ENCODE data around the gene SLCO4A1.
"Not testable (repeated sequence)": the region's sequence is repeated elsewhere in the genome, so short reads cannot be mapped to it uniquely, and the experiment has no call there.

The SLCO4A1 gene

DNA sequence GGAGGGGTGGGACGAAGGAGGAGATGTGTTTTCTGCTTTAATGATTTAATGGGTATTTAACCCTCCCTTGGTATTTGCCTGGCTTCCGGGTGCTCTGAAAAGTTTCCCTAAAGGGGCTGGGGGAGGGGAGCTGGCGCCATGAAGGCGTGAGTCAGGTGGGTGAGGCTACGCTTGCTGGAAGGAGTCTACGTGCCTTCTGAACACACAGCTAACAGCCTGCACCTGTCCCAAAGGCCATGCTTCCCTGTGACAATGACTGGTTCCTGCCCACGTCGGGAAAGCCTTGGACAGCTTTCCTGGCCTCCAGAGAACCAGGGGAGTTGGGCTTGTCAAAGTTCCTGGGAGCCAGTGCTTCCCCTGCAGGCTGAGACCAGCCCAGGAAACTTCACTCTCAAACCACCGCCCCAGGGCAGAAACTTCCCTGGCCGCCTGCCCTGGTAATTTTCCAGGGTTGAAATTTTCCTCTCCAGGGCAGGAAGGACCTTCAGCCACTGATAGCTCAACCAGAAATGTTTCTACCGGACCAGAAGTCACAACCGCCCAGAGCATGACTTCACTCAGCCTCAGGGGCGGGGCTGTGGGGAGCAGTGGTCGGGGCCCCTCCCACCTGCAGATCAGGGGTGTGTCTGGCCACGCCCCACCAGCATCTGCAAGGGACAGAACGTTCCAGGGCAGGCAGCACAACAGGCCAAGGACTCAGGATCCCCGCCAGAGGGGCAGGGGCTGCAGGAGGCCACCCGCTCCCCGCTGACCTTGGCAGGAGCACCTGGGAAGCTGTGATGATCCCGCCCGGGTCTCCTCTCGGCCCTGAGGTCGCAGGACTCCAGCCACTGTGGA lies 18.6 kb upstream of the SLCO4A1 start:
- peak; percentile 51 for DNase-seq (ENCODE audit: low spot score)

DNA sequence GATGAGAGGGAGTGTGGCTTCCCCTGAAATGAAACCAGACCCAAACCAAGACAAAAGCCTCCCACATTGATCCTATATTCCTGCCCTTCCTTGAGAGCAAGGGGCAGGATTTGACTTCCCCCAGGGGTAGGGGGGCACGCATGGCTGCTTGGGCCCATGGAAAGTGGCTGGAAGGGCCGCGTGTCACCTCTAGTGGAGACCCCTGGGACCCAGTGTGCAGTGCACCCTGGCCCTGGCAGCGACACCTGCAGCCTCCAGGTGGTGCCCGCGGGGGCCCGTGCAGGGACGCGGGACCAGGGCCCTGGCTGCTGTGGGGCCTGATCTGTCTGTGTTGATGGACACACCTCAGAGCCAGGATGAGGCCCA lies 18.0 kb upstream of the SLCO4A1 start:
- no peak for DNase-seq (ENCODE audit: low spot score)

DNA sequence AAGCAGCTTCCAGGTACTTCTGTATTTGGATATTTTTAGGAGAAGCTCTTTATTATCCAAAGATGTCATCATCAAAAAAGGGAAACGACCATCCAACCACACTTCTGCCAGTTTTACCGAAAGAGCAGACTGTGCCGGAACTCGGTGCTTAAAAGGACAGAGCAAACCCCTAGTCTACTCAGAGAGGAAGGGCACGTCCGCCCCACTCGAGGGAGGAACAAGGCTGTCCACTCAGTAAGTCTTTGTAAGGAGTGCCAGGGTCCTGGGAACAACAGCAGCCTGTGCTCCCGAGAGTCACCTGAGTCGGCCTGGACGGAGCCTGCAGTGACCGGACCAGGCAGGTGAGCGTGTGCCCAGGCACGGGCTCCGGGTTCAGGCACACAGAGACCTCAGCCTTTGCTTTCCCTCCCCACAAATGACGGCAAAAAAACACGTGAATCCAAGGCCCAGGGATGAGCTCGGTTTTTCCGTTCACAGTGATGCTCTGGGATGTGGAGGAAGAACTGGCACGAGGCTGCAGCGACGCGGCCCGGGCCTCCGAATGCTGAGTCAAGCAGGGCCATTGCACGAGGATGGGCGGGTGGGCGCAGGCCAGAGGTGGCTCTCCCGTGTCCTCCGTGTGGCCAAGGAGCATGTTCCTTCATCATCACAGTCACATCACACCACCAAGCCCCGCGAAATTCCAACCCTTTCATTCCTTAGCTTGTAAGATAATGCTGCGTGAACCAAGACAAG lies 17.4 kb upstream of the SLCO4A1 start:
- no peak for DNase-seq (ENCODE audit: low spot score)

DNA sequence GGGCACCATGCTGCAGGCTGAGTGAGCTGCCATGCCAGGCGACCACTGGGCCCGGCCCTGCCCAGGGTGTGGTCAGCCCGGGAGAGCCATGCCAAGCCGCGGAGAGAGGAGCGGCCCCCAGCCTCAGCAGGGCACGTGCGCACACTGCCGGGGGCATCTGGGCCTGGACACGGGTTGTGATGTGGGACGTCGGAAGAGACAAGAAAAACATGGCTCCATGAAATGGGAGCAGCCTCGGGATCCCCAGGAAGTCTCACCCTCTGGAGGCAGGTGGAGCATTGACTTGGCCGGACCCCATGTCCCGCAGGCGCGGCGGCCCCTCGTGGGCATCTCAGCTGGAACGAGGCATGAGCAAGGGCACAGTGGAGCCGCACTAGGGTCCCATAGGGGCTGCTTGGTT lies 16.8 kb upstream of the SLCO4A1 start:
- no peak for DNase-seq (ENCODE audit: low spot score)

DNA sequence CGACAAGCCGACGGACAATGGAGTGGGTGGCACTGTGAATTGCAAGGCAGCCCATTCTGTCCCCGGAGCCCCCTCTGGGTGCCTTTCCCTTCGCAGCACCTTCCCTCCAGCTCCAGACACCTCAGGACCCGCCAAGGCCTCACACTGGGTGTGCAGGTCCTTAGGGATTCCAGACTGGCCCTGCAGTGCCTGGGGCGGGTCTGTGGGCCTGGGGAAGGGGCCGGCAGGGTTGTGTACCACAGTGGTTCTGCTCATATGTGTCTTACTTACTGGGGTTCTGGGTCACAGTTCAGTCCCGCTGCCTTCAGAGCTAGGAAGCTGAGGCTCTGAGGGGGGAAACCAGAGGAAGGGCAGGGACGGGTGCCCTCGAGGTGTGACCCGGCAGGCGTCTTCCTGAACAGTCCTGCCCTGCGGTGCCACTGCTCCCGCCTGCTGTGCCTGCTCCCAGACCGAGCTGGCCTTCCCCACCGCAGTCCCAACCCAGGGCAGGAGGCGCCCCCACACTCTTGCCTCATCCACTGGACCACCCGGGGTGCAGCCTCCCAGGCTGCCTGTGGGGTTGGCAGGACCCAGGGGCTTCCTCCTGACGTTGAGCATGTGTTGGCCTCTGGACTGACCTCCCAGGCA lies 16.3 kb upstream of the SLCO4A1 start:
- no peak for DNase-seq (ENCODE audit: low spot score)

GRCh38 chr20:62627425-62627824 lies 14.9 kb upstream of the SLCO4A1 start:
- DNase-seq (ENCODE audit: low spot score) = not testable (repeated sequence)

- no peak for DNase-seq (ENCODE audit: low spot score)
Observed at GRCh38 chr20:62627901-62628612, 14.2 kb upstream of the SLCO4A1 start.

DNA sequence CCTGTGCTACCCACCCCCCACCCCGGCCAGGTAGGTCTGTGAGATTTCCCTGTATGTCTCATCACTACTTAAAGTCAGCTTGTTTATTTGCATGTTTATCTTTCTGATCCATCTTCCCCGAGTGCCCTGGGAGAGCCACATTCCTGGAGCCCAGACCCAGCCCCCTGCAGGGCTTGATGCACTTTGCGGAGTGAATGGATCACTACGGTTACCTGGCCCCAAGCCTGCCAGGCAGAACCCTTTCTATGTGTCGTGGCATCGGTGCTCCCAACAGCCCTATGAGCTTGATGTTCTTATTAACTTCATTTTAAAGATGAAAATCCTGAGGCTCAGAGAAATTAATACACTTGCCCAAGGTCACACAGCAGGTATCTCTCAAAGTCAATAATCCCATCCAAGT lies 13.6 kb upstream of the SLCO4A1 start:
- DNase-seq (ENCODE audit: low spot score) = no peak

GRCh38 chr20:62629864-62630470 lies 12.3 kb upstream of the SLCO4A1 start:
- DNase-seq (ENCODE audit: low spot score) = no peak

DNA sequence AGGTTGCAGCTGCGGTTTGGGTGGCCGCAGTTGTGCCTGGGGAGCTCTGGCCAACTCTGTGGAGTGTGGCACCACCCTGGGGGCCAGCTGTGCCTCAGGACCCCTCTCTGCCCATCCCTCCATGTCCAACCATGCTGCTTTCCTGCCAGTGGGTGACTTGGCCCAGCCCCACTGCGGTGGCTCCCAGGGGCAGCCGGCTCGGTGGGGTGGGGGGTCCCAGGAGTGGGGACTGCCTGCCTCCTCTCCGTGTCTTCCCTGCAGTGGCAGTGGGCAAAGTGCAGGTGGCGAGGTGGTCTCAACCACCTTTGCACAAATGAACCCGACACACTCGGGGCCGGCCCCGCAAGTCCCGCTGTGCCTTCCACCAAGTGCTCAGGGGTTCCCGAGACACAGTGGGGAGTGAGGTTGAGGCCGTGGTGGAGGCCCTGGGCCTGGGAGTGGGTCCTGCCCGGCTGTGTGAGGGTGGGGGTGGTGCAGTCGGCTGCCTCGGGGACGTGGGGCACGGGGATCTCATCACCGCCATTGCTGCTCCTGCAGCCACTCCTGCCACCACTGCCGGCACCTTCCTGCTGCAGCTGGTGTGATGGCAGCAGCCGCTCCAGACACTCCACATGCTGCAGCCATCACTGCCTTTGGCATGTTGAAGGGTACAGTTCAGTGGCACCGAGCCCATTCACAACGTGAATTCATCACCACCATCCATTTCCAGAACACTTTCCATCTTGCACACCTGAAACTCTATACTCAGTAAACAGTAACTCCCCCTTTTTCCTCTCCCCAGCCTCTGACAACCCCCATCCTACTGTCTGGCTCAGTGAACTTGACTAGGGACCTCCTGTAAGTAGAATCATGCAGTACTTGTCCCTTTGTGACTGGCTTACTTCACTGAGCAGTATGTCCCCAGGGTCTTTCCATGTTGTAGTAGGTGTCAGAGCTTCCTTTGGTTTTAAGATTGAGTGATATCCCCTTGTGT lies 10.7 kb upstream of the SLCO4A1 start:
- DNase-seq (ENCODE audit: low spot score) = no peak

- DNase-seq (ENCODE audit: low spot score) = no peak
Observed at GRCh38 chr20:62632575-62633090, 9.7 kb upstream of the SLCO4A1 start.

GRCh38 chr20:62633598-62634329 lies 8.5 kb upstream of the SLCO4A1 start:
- no peak for DNase-seq (ENCODE audit: low spot score)

GRCh38 chr20:62634330-62634967 lies 7.9 kb upstream of the SLCO4A1 start:
- DNase-seq (ENCODE audit: low spot score) = no peak

DNA sequence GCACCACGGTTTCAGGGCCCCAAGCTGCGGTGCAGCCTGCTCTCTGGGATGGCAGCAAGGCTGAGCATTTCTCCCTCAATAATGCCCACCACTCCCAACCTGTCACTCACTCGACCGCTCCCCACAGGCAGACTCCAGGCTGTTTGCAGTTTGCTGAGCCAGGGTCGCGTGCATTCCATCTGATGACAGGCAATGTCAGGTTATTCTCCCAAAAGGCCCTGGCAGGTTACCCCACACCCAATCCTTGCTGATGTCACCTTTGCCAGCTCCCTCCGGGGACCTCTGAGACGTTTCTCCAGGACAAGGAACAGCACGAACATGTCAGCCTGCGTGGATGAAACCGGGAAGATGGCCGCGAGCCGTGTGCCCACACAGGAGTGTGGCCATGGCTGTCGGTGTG lies 7.1 kb upstream of the SLCO4A1 start:
- no peak for DNase-seq (ENCODE audit: low spot score)

GRCh38 chr20:62635852-62636251 lies 6.5 kb upstream of the SLCO4A1 start:
- no peak for DNase-seq (ENCODE audit: low spot score)

DNA sequence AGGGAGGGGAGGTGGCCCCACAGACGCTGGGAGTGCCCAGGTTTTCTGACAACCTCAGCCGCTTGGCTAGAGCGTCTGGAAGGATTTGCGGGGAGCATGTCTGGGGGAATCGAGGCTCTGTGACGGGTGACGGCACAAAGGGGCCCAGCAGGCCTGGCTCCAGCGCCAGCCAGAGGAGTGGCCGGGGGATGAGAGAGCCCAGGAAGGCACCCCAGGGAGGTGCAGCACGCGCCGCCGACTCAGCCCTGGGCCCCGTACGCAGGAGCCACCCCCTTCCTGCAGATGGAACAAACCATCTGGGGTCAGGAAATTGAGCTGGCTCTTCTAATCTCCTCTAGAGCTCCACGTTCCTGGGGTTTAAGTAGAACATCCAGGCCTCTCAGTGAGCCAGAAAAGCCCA lies 5.9 kb upstream of the SLCO4A1 start:
- DNase-seq (ENCODE audit: low spot score) = no peak

GRCh38 chr20:62637110-62637509 lies 5.2 kb upstream of the SLCO4A1 start:
- DNase-seq (ENCODE audit: low spot score) = no peak

- no peak for DNase-seq (ENCODE audit: low spot score)
Observed at GRCh38 chr20:62637521-62638054, 4.7 kb upstream of the SLCO4A1 start.

DNA sequence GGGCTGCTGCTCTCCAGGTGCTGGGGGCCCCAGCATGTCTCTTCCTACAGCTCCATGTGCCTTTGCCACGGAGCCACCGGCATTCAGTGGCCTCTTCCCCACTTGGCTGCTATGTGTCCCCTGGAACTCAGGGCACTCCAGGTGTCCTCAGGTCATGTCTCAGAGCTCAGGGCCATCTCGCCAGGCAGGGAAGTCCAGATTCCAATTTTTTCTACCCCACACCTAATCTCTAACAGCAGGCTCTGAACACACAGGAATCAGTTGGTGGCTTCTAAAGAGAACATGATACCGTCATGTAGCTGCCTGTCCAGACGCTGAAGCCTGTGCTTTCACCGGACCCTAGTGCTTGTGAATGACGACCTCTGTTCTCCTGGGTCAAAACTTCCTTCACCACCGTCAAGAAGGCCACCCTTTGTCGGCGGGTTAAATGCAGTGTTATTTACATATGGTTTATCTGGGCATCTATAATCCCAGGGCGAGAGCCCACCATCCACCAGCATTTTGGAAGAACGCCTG lies 4.2 kb upstream of the SLCO4A1 start:
- no peak for DNase-seq (ENCODE audit: low spot score)

All from Ammon's horn (tissue), 1 donor.